BJ (cell line): Measurements from ENCODE around the gene HRH1. TPM values are rescaled to one million over a fixed set of nuclear protein-coding genes. Genes with fewer than 3 reads are reported as not detected.
"Not testable (repeated sequence)": the region's sequence is repeated elsewhere in the genome, so short reads cannot be mapped to it uniquely, and the experiment has no call there.

Source experiments
- CTCF ChIA-PET: fragments of 350-600 bp; formaldehyde crosslinking; extraction: SDS; loops from one replicate; lab custom pipeline; 2021; ENCODE audit warnings: antibody characterized with exemption, inconsistent platforms; lab: Yijun Ruan, JAX
- POLR2A ChIA-PET: fragments of 300-600 bp; sonication (Branson Sonifier 250); formaldehyde crosslinking; extraction: SDS; loops from one replicate; lab custom pipeline; 2021; ENCODE audit warnings: antibody characterized with exemption; lab: Charles Lee
- DNase-seq: peaks from one replicate; pipeline ENCODE4 v3.0.0-alpha.2; 2011; ENCODE audit warnings: low read depth
- H3K27me3 ChIP-seq: 2 replicates; pipeline ENCODE4 v1.6.0; 2011; ENCODE audit warnings: low read length; ENCODE audit not compliant: control insufficient read depth, insufficient read depth
- H3K36me3 ChIP-seq: 2 replicates; pipeline ENCODE4 v1.5.1; 2011; ENCODE audit warnings: low read length; ENCODE audit not compliant: control insufficient read depth, insufficient read depth
- H3K4me3 ChIP-seq: 2 replicates; pipeline ENCODE4 v1.5.1; 2011; ENCODE audit warnings: low read depth, mild to moderate bottlenecking, control low read depth, low read length
- CTCF ChIP-seq: IDR thresholded peaks from 2 replicates; pipeline ENCODE4 v1.5.1; 2011; ENCODE audit warnings: low read depth, mild to moderate bottlenecking, control low read depth, inconsistent platforms, low read length, moderate library complexity; ENCODE audit not compliant: insufficient read depth
- polyA plus RNA-seq: library from polyadenylated mRNA; depleted of rRNA; stranded (reverse); fragments of >200 nt; gene quantifications from 2 replicates; pipeline ENCODE4 v1.2.3, GENCODE V29; 2011

Gene HRH1
- polyA plus RNA-seq, 1 experiment: 8.8 TPM

GRCh38 chr3:11251807-11252176 lies 97.5 kb downstream of the HRH1 start:
- Histone ChIP-seq H3K36me3 (no peaks in the 10 kb centered on the region; the same call in 1 of the 2 replicates), H3K4me3 (no peak overlapping the region), H3K27me3 (no peaks in the 10 kb centered on the region)
- ChIA-PET CTCF (interaction anchor here (0.9 kb wide), 1 partner anchor 10 kb away, joined by 4 read pairs; no protein-coding TSS in a partner anchor), POLR2A (no interaction called here)
- no peak for DNase-seq
- TF ChIP-seq CTCF: no peak

- ChIA-PET POLR2A (no interaction called here), CTCF (no interaction called here)
- no peak for TF ChIP-seq CTCF
- H3K27me3 ChIP-seq: no peaks in the 10 kb centered on the region
- DNase-seq: no peak
- peaks cover 5% of the 10 kb centered on the region for H3K36me3 ChIP-seq
- no peak overlapping the region for H3K4me3 ChIP-seq
These were observed 100.6 kb downstream of the HRH1 start for GRCh38 chr3:11254876-11255275.

- DNase-seq, H3K4me3 ChIP-seq, H3K36me3 ChIP-seq, H3K27me3 ChIP-seq, POLR2A ChIA-PET, CTCF ChIA-PET: not testable (repeated sequence)
These were observed 101.2 kb downstream of the HRH1 start for GRCh38 chr3:11255537-11255936.

GRCh38 chr3:11258958-11259357 lies 104.7 kb downstream of the HRH1 start:
- ChIA-PET POLR2A (no interaction called here), CTCF (interaction anchor here (0.8 to 1.1 kb wide), 2 partner anchors 13 to 42 kb away, joined by 3 read pairs; partner anchors contain the start of gene ATG7)
- no peak for TF ChIP-seq CTCF
- no peak for DNase-seq
- Histone ChIP-seq H3K36me3 (peaks cover 9% of the 10 kb centered on the region), H3K4me3 (no peak overlapping the region), H3K27me3 (no peaks in the 10 kb centered on the region)

- Histone ChIP-seq H3K36me3 (peaks cover 9% of the 10 kb centered on the region), H3K4me3 (no peak overlapping the region), H3K27me3 (no peaks in the 10 kb centered on the region)
- DNase-seq: no peak
- POLR2A ChIA-PET: no interaction called here
- CTCF ChIA-PET: no interaction called here
- TF ChIP-seq CTCF: no peak
These were observed 106.2 kb downstream of the HRH1 start for GRCh38 chr3:11260460-11260859.

- ChIA-PET POLR2A (no interaction called here), CTCF (no interaction called here)
- no peak overlapping the region for H3K4me3 ChIP-seq
- DNase-seq: no peak
- no peak for TF ChIP-seq CTCF
- no peaks in the 10 kb centered on the region for H3K36me3 ChIP-seq
- H3K27me3 ChIP-seq: no peaks in the 10 kb centered on the region
These were observed 114.7 kb downstream of the HRH1 start for GRCh38 chr3:11269007-11269406.
